ENCODE data around the gene NDUFA3.

GRCh38 chr19:54123682-54124081, 21.0 kb downstream of the NDUFA3 start:
- TF ChIP-seq CTCF (IDR thresholded peaks at IDR 0.05) (no peak), EZH2 (IDR thresholded peaks at IDR 0.05; ENCODE audit: borderline replicate concordance, insufficient read depth, low read depth, low read length, poor library complexity, severe bottlenecking) (no peak)
